HEK293 (cell line): ENCODE measurements around the gene MYO1G.
"Not testable (repeated sequence)": the region's sequence is repeated elsewhere in the genome, so short reads cannot be mapped to it uniquely, and the experiment has no call there.

Experiments
- CTCF ChIA-PET: fragments of 350-600 bp; formaldehyde crosslinking; extraction: SDS; loops from one replicate; lab custom pipeline; 2021; ENCODE audit warnings: antibody characterized with exemption; lab: Yijun Ruan, JAX
- POLR2A ChIA-PET: fragments of 300-600 bp; formaldehyde crosslinking; extraction: SDS; loops from one replicate; lab custom pipeline; 2020; ENCODE audit warnings: antibody characterized with exemption, inconsistent platforms; lab: Yijun Ruan, JAX
- H3K27ac ChIP-seq: fragments of 200-500 bp; sonication (Bioruptor generic); 2 replicates; pipeline ENCODE4 v1.5.1; 2014; ENCODE audit warnings: low read depth, low read length, control low read depth, inconsistent platforms; ENCODE audit errors: extremely low read depth
- H3K36me3 ChIP-seq, 2 experiments: fragments of 200-500 bp in 1 of 2; sonication (Bioruptor generic) in 1 of 2; 1 replicate in 1 of 2; 2 replicates in 1 of 2; pipeline ENCODE4 v1.5.1; 2014 to 2017; ENCODE audit warnings: inconsistent platforms in 2 of 2, low read length in 2 of 2; ENCODE audit not compliant: control insufficient read depth in 2 of 2, insufficient read depth in 1 of 2
- H3K4me1 ChIP-seq: fragments of 200-500 bp; sonication (Bioruptor generic); 2 replicates; pipeline ENCODE4 v1.5.1; 2014; ENCODE audit warnings: mild to moderate bottlenecking, low read length, inconsistent platforms; ENCODE audit not compliant: control insufficient read depth, insufficient read depth
- H3K4me3 ChIP-seq: 2 replicates; pipeline ENCODE4 v1.5.1; 2011; ENCODE audit warnings: low read depth, mild to moderate bottlenecking, control low read depth, low read length, moderate library complexity
- H3K9me3 ChIP-seq: fragments of 200-500 bp; sonication (Bioruptor generic); 2 replicates; pipeline ENCODE4 v1.5.1; 2014; ENCODE audit warnings: low read depth, low read length, inconsistent platforms; ENCODE audit not compliant: control insufficient read depth, insufficient read depth
- PRDM6 ChIP-seq: fragments of 450-650 bp; formaldehyde crosslinking; IDR thresholded peaks from 2 replicates; pipeline ENCODE4 v1.5.1; 2017; ENCODE audit warnings: missing biosample characterization, missing genetic modification characterization
- RBAK ChIP-seq: fragments of 450-650 bp; formaldehyde crosslinking; IDR thresholded peaks from 2 replicates; pipeline ENCODE4 v1.5.1; 2016; ENCODE audit warnings: missing biosample characterization, missing genetic modification characterization
- SCRT1 ChIP-seq: fragments of 450-650 bp; formaldehyde crosslinking; IDR thresholded peaks from 2 replicates; pipeline ENCODE4 v1.5.1; 2016; ENCODE audit warnings: missing biosample characterization, missing genetic modification characterization, borderline replicate concordance
- YY1 ChIP-seq: fragments of 450-650 bp; formaldehyde crosslinking; IDR thresholded peaks from 2 replicates; pipeline ENCODE4 v1.5.1; 2018; ENCODE audit warnings: missing biosample characterization, missing genetic modification characterization
- ZBTB17 ChIP-seq: fragments of 450-650 bp; formaldehyde crosslinking; IDR thresholded peaks from 2 replicates; pipeline ENCODE4 v1.5.1; 2016; ENCODE audit warnings: missing biosample characterization, missing genetic modification characterization
- ZBTB26 ChIP-seq: fragments of 450-650 bp; formaldehyde crosslinking; optimal IDR thresholded peaks from 2 replicates; pipeline ENCODE3; 2016; ENCODE audit warnings: missing biosample characterization, mild to moderate bottlenecking, missing genetic modification characterization
- ZIC2 ChIP-seq: fragments of 450-650 bp; formaldehyde crosslinking; IDR thresholded peaks from 2 replicates; pipeline ENCODE4 v1.5.1; 2016; ENCODE audit warnings: missing biosample characterization, missing genetic modification characterization
- ZNF223 ChIP-seq: fragments of 450-650 bp; formaldehyde crosslinking; IDR thresholded peaks from 2 replicates; pipeline ENCODE4 v1.5.1; 2016; ENCODE audit warnings: missing biosample characterization, missing genetic modification characterization
- ZNF26 ChIP-seq: fragments of 450-650 bp; formaldehyde crosslinking; IDR thresholded peaks from 2 replicates; pipeline ENCODE4 v1.5.1; 2016; ENCODE audit warnings: missing biosample characterization, missing genetic modification characterization
- ZNF416 ChIP-seq: fragments of 450-650 bp; formaldehyde crosslinking; IDR thresholded peaks from 2 replicates; pipeline ENCODE4 v1.5.1; 2016; ENCODE audit warnings: missing biosample characterization, missing genetic modification characterization
- ZNF555 ChIP-seq: fragments of 450-650 bp; formaldehyde crosslinking; conservative IDR thresholded peaks from 2 replicates; pipeline ENCODE4 v1.5.1; 2017; ENCODE audit warnings: missing biosample characterization, mild to moderate bottlenecking, missing genetic modification characterization, inconsistent platforms
- ZNF558 ChIP-seq: fragments of 450-650 bp; formaldehyde crosslinking; IDR thresholded peaks from 2 replicates; pipeline ENCODE4 v1.5.1; 2016; ENCODE audit warnings: missing biosample characterization, missing genetic modification characterization
- ZNF791 ChIP-seq: fragments of 450-650 bp; formaldehyde crosslinking; IDR thresholded peaks from 2 replicates; pipeline ENCODE4 v1.5.1; 2016; ENCODE audit warnings: missing biosample characterization, missing genetic modification characterization
- ZNF830 ChIP-seq: fragments of 450-650 bp; IDR thresholded peaks from 2 replicates; pipeline ENCODE4 v1.5.0; 2018; ENCODE audit warnings: missing biosample characterization, missing genetic modification characterization, low read depth, mild to moderate bottlenecking, moderate library complexity
- ZNF837 ChIP-seq: fragments of 450-650 bp; formaldehyde crosslinking; IDR thresholded peaks from 2 replicates; pipeline ENCODE4 v1.5.1; 2016; ENCODE audit warnings: missing biosample characterization, missing genetic modification characterization
- ZNF843 ChIP-seq: fragments of 450-650 bp; formaldehyde crosslinking; IDR thresholded peaks from 2 replicates; pipeline ENCODE4 v1.5.1; 2016; ENCODE audit warnings: missing biosample characterization, missing genetic modification characterization

The MYO1G gene

GRCh38 chr7:45026984-45027773 is 48.4 kb upstream of the MYO1G start (continued):
- no peak for TF ChIP-seq ZNF555 (tag by site-specific recombination)
- no peak for TF ChIP-seq ZBTB17
- TF ChIP-seq RBAK (tag by site-specific recombination) = no peak
- TF ChIP-seq SCRT1 (tag by site-specific recombination) = no peak
- TF ChIP-seq ZNF830 (tag by site-specific recombination) = no peak
- TF ChIP-seq ZNF26 (tag by site-specific recombination) = no peak
- TF ChIP-seq, all 188 proteins: peak for 0

GRCh38 chr7:45026013-45026412 is 47.2 kb upstream of the MYO1G start:
- ChIA-PET POLR2A (interaction anchor here (0.6 kb wide), 1 partner anchor 420 kb away, joined by 3 read pairs; no protein-coding TSS in a partner anchor), CTCF (no interaction called here)
- no peak overlapping the region for H3K4me3 ChIP-seq
- H3K27ac ChIP-seq = no peak overlapping the region
- TF ChIP-seq ZIC2 (tag by site-specific recombination) (no peak), ZBTB26 (tag by site-specific recombination) (no peak), ZNF416 (tag by site-specific recombination) (no peak), ZNF223 (no peak), ZNF837 (no peak), YY1 (tag by site-specific recombination) (no peak), PRDM6 (no peak), ZNF843 (tag by site-specific recombination) (no peak), ZNF791 (no peak), ZNF558 (tag by site-specific recombination) (no peak)
- H3K4me1 ChIP-seq = no peaks in the 10 kb centered on the region
- H3K36me3 ChIP-seq = peaks cover 0 to 3% of the 10 kb centered on the region in 2 experiments; a peak in 2 of 3 replicates
- H3K9me3 ChIP-seq = no peaks in the 10 kb centered on the region

GRCh38 chr7:45025473-45025872 is 46.7 kb upstream of the MYO1G start:
- H3K36me3 ChIP-seq, H3K4me3 ChIP-seq, H3K4me1 ChIP-seq, H3K9me3 ChIP-seq, H3K27ac ChIP-seq, CTCF ChIA-PET: not testable (repeated sequence)
- POLR2A ChIA-PET = interaction anchor here (0.6 kb wide), 1 partner anchor 419 kb away, joined by 3 read pairs; no protein-coding TSS in a partner anchor
